ENCODE measurements around the gene DLGAP4.

The DLGAP4 gene

DNA sequence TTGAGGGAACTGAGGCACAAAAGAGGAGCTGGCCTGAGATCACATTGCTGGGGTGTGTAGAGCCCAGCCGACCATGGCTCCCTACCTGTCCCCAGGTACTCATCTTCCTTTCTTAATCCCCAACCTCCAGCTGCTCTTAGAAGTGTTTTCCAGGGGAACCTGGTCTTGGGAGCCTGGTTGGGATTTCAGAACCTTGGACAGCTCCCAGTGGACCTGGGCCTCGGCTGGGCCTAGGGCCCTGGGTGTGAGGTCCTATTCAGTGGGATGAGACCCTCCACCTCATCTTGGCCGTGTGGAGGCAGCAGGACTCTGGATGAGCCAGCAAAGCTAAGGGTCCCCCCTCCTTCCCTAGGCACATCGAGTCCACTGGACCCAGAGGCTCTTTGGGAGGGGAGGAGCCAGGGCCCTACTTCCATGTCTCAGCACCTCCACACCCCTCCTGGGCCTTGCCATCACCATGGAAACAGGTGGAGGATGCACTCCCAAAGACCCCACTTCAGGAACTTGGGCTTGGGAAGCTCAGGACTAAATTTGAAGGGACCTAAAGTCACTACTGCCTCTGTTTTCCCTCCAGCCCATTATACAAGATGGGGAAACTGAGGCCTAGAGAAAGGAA, 38.5 kb downstream of the DLGAP4 start:
- Histone ChIP-seq H3K27me3 (ENCODE audit: insufficient read depth, low read depth) (peaks cover 84% of the 10 kb centered on the region), H3K4me3 (IDR thresholded peaks at IDR 0.05; ENCODE audit: insufficient read depth, low read depth, low read length) (no peak overlapping the region), H2AFZ (ENCODE audit: low read depth) (no peak overlapping the region), H3K4me2 (no peak overlapping the region), H3K9ac (no peak overlapping the region), H3K79me2 (ENCODE audit: insufficient read depth, low read depth) (no peaks in the 10 kb centered on the region), H3K27ac (no peak overlapping the region), H4K20me1 (ENCODE audit: insufficient read depth) (no peaks in the 10 kb centered on the region), H3K4me1 (ENCODE audit: low read depth, poor library complexity, severe bottlenecking) (no peaks in the 10 kb centered on the region), H3K36me3 (ENCODE audit: insufficient read depth) (no peaks in the 10 kb centered on the region)
- TF ChIP-seq, protein P1, sequence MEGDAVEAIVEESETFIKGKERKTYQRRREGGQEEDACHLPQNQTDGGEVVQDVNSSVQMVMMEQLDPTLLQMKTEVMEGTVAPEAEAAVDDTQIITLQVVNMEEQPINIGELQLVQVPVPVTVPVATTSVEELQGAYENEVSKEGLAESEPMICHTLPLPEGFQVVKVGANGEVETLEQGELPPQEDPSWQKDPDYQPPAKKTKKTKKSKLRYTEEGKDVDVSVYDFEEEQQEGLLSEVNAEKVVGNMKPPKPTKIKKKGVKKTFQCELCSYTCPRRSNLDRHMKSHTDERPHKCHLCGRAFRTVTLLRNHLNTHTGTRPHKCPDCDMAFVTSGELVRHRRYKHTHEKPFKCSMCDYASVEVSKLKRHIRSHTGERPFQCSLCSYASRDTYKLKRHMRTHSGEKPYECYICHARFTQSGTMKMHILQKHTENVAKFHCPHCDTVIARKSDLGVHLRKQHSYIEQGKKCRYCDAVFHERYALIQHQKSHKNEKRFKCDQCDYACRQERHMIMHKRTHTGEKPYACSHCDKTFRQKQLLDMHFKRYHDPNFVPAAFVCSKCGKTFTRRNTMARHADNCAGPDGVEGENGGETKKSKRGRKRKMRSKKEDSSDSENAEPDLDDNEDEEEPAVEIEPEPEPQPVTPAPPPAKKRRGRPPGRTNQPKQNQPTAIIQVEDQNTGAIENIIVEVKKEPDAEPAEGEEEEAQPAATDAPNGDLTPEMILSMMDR (conservative IDR thresholded peaks at IDR 0.05; ENCODE audit: low read depth, low read length), result no peak

DNA sequence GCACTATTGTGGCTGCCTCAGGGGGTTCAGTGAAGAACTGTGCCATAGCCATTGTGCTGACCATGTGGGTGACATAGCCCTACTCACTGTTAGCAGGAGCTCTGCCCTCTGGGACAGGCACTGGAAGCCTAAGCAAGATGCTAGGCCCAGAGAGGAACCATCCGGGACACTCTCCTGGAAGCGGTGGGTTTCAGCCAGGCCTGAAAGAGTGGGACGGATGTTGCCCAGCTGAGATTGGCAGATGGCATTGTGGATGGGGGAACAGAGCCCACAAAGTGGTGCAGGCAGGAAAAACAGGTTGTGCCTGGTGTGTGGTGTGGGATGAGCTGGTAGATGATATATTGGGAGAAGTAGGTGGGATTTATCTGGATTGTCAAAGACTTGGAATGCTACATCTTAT, 40.1 kb downstream of the DLGAP4 start:
- Histone ChIP-seq H4K20me1 (ENCODE audit: insufficient read depth) (no peaks in the 10 kb centered on the region), H3K79me2 (ENCODE audit: insufficient read depth, low read depth) (no peaks in the 10 kb centered on the region), H3K9ac (no peak overlapping the region), H3K4me1 (ENCODE audit: low read depth, poor library complexity, severe bottlenecking) (no peaks in the 10 kb centered on the region), H3K36me3 (ENCODE audit: insufficient read depth) (no peaks in the 10 kb centered on the region), H3K4me2 (no peak overlapping the region), H3K27me3 (ENCODE audit: insufficient read depth, low read depth) (peaks cover 84% of the 10 kb centered on the region), H3K27ac (no peak overlapping the region), H2AFZ (ENCODE audit: low read depth) (no peak overlapping the region), H3K4me3 (IDR thresholded peaks at IDR 0.05; ENCODE audit: insufficient read depth, low read depth, low read length) (no peak overlapping the region)
- TF ChIP-seq, protein P1 (conservative IDR thresholded peaks at IDR 0.05; ENCODE audit: low read depth, low read length), result no peak

DNA sequence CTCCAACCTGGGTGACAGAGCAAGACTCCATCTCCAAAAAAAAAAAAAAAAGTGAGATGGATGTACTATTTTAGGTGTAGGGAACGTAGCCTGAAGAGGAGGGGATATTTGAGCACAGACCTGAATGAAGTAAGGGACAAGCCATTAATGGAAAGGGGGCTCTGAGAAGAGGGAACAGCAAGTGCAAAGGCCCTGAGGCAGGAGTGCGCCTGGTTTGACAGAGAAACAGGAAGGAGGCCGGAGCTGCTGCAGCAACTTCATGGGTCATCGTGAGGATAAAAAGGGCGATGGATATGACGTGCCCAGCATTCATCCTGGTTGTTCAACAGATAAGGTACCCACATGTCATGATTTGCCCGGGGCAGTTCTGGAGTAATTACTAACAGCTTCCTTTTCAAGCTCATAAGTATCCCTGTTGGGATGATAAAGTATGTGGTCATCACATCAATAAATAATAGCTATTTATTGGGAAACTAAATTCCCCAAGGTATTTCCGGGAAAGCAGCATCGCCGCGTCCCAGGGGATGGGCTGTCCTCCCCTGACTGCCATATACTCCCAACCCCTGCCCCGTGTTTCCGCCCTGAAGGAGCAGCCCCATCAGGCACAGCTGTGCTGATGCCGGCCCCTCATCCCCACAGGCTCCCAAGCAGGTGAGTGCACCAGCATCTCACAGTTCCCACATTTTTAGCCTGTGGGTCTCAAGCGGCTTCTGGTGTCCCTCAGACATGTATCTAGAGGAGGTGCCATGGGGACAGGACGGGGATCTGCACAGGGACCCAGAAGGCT, 43.4 kb downstream of the DLGAP4 start:
- no peak overlapping the region for H3K27ac ChIP-seq
- no peaks in the 10 kb centered on the region for H3K36me3 ChIP-seq (ENCODE audit: insufficient read depth)
- H3K4me3 ChIP-seq (IDR thresholded peaks at IDR 0.05; ENCODE audit: insufficient read depth, low read depth, low read length), result no peak overlapping the region
- no peak overlapping the region for H2AFZ ChIP-seq (ENCODE audit: low read depth)
- no peaks in the 10 kb centered on the region for H3K79me2 ChIP-seq (ENCODE audit: insufficient read depth, low read depth)
- H3K4me2 ChIP-seq, result no peak overlapping the region
- H4K20me1 ChIP-seq (ENCODE audit: insufficient read depth), result no peaks in the 10 kb centered on the region
- no peak overlapping the region for H3K9ac ChIP-seq
- TF ChIP-seq, protein P1 (conservative IDR thresholded peaks at IDR 0.05; ENCODE audit: low read depth, low read length), result no peak
- no peaks in the 10 kb centered on the region for H3K4me1 ChIP-seq (ENCODE audit: low read depth, poor library complexity, severe bottlenecking)
- peaks cover 87% of the 10 kb centered on the region for H3K27me3 ChIP-seq (ENCODE audit: insufficient read depth, low read depth)

DNA sequence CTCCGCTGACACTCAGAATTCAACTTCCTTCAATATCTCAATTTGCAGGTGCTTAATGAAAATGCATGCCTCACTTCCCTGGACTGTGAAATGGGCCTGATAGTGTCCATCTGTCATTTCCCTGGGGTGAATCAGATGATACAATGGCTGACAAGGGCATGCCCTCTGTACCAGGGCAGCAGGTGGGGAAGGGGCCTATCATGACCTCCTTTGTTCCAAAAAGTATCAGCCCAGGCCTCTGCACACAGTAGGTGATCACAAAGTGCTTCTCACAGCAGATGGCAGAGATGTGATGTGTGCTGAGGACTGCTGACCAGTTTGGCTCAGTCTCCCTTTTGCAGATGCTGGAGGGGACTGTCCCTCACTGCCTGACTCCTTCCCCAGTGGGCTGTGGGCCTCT, 44.3 kb downstream of the DLGAP4 start:
- H3K4me3 ChIP-seq (IDR thresholded peaks at IDR 0.05; ENCODE audit: insufficient read depth, low read depth, low read length), result no peak overlapping the region
- H3K27me3 ChIP-seq (ENCODE audit: insufficient read depth, low read depth), result peaks cover 93% of the 10 kb centered on the region
- H3K4me1 ChIP-seq (ENCODE audit: low read depth, poor library complexity, severe bottlenecking), result no peaks in the 10 kb centered on the region
- H3K27ac ChIP-seq, result no peak overlapping the region
- H4K20me1 ChIP-seq (ENCODE audit: insufficient read depth), result no peaks in the 10 kb centered on the region
- no peak overlapping the region for H2AFZ ChIP-seq (ENCODE audit: low read depth)
- no peaks in the 10 kb centered on the region for H3K79me2 ChIP-seq (ENCODE audit: insufficient read depth, low read depth)
- H3K4me2 ChIP-seq, result no peak overlapping the region
- TF ChIP-seq, protein P1 (conservative IDR thresholded peaks at IDR 0.05; ENCODE audit: low read depth, low read length), result no peak
- H3K36me3 ChIP-seq (ENCODE audit: insufficient read depth), result no peaks in the 10 kb centered on the region
- no peak overlapping the region for H3K9ac ChIP-seq
